GM18526 (cell line): ENCODE measurements around the gene HSPG2.

Source experiments
- POLR2A ChIP-seq: IDR thresholded peaks from 3 replicates; pipeline ENCODE4 v1.6.1; 2011; ENCODE audit not compliant: insufficient read length; ENCODE audit errors: extremely low read depth

HSPG2 gene

DNA sequence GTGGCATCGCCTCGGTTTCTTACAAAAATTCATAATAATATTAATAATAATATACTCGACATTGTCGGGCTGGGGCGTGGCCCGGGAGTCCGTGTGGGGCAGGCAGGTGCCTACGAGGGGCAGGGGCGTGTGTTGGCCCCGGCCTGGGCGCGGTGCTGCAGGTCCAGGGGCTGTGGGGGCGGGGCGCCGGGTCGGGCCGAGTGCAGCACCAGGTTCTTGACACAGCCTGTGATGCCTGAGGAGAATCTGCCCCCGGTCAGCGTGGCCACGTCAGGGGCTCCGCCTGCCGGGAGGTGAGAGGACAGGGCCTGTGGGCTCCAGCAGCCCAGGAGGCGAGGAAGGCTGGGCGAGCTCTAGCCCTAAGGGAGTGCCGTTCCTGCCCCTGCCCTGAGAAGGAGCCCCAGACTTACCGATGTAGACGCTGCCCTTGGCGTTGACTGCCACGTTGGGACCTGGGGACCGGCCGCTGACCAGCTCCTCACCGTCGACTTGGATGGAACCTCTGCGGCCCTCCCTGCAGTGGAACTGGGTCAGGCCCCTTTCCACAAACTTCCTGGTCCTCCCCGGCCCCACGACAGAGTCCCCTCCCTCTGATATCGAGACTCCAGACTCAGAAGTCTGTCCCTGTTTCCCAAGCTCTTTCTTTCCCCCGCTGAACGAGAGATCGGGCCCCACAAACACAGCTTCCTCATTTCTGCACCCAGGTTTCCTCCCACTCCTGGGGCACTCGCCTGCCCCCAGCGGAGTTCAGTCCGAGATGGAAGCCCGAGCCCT lies 113.7 kb downstream of the HSPG2 start:
- no peak for TF ChIP-seq POLR2A

DNA sequence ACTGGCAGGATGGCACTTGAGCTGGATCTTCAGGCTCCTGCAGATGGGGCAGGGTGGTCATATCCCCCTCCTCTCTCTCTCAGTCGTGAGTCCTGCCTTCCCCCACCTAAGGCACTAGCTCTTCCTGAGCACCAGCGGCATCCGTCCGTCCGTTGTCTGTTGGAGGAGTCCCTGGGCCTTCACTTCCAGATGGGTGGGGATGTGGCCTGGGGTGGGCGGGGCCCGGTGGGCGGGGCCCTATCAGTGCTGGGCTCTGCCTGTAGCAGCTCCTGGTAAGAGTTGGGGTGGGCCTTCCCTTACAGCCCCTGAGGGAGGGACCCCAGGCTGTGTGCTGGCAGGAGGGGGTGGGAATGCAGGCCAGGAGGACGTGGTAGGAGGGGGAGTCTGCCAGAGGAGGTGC lies 114.8 kb downstream of the HSPG2 start:
- no peak for TF ChIP-seq POLR2A

DNA sequence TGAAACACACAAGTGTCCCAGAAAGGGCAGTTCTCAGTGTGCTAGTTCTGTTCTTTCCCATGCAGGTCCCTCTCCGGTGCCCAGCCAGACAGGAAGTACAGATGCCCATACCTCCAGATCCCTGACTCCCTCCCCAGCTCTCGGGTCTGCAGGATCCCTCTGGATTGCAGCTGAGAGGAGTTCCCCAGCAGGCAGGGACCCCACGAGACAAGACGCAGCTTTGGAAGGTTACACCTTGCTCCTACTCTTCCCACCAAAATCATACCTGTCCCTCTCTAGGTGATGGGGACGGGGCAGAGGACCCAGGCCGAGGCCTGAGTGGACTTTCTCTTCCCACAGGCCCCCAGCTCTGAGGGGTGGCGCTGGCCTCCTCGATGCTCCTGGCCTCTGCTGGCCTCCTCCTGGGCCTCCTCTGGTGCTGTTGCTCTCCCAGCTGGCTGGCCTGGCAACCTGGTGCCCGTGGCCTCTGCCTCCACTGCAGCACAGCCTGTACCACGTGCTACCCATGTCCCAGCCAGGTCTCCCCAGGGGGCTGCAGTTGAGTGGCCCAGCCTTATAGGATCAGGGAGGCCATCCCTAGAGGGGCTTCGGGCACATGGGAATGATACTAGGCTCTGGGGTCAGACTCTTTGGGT lies 115.6 kb downstream of the HSPG2 start:
- no peak for TF ChIP-seq POLR2A

DNA sequence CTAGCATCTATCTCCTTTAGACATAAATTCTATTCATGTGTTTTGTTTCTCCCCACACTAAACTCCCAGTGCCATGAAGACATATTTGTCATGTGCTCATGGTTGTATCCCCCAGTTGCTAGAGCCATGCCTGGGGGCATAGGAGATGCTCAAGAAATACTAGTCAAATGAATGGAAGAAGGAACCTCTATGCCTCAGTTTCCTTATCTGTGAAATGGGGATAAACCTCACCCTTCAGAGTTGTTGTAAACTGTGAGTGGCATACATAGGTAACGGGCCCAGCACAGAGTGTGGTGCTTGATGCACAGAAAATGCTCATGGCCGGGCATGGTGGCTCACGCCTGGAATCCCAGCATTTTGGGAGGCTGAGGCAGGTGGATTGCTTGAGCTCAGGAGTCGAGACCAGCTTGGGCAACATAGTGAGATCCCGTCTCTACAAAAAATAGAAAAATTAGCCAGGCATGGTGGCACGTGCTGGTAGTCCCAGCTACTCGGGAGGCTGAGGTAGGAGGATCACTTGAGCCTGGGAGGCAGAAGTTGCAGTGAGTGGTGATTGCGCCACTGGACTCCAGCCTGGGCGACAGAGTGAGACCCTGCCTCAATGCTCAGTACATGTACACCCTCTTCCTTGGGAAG lies 116.4 kb downstream of the HSPG2 start:
- no peak for TF ChIP-seq POLR2A

DNA sequence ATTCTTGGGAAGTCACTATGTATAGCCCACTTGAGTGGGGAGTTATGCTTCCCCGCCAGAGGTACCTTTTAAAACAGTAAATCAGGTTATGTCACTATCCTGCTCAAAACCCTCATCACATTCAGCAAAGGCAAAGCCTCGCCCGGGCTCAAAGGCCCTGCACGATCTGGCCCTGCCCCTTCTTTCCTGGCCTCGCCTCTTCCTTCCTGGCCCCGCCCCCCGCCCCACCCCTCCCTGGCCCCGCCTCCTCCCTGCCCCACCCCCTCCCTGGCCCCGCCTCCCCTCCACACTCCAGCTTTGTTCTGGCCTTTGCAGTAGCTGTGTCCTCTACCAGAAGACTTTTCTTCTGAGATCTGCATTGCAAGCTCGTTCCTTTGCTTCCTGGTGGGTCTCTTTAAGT lies 118.5 kb downstream of the HSPG2 start:
- no peak for TF ChIP-seq POLR2A

DNA sequence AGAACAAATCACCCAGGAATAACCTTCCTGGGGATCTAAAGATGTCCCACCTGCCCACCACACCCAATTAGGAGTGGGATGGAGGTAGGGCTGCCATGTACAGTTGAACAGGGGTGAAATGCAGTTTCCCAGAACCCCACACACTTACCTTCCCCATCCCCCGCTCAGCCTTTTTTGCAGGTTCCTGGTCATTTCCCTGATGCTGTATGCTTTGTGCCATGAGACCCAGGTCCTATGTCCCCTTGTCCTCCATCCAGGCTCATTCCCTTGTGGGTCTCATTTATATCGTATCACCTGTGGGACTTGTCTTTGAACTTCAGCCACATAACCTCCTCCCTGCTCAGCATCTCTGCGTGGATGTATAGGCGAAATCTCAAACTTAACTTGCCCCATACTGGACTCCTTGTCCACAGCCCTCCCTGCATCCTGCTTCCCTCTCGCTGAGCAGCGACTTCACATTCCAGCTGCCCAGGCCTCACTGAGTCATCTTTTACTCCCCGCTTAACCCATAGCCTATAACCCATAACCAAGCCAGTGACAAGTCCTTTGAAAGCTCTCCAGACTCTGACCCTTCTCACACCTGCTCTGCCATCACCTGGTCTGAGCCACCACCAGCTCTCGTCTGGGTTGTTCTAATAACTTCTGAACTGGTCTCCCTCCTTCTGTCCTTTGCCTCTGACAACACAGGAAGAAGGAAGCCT lies 120.4 kb downstream of the HSPG2 start:
- TF ChIP-seq POLR2A = no peak

DNA sequence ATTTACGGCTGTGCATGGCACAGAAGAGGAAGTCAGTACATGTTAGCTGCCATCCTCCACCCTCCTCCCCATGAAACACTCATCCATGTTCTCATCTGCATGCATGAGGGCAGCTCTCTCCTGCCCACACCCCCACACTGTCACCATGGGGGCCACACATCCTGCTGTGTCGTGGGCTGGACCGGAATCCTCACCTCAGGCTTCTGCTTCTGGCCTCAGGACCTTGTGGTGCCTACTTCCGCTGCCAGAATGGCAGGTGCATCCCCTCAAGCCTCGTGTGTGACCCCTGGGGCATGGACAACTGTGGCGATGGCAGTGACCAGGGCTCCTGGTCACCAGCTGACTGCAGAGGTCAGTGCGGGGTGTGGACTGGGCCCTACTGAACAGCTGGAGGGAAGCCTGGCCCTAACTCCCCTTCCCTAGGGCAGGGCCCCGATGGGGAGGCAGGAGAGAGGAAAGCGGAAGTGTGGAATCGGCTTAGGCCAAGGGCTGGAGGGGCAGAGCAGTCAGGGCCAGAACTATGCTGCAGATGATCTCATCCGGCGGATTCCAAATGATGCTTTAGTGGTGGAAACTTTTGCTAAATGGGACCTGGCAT lies 121.3 kb downstream of the HSPG2 start:
- TF ChIP-seq POLR2A = no peak

DNA sequence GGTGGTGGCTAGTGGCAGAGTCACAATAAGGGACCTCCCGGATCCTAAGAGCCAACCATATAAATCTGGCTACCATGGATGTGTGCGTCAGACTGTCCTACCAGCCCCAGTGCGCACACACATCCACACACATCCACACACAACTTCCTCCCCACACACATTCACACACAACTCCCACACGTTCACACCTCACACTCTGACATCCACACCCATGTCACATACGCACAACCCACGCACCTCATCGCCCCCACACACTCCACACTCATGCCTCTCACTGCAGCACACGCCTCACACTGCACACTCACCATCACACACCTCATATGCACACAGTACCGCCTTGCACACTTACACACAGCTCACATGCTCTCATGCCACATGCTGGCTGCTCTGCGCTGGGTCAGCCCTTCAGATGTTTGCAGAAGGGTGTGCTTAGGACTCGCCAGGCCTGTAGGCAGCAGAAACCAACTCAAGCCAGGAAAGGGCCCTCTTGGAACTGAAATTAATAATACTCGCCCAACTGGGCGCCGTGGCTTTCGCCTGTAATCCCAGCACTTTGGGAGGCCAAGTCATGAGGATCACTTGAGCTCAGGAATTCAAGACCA lies 122.0 kb downstream of the HSPG2 start:
- TF ChIP-seq POLR2A = no peak

DNA sequence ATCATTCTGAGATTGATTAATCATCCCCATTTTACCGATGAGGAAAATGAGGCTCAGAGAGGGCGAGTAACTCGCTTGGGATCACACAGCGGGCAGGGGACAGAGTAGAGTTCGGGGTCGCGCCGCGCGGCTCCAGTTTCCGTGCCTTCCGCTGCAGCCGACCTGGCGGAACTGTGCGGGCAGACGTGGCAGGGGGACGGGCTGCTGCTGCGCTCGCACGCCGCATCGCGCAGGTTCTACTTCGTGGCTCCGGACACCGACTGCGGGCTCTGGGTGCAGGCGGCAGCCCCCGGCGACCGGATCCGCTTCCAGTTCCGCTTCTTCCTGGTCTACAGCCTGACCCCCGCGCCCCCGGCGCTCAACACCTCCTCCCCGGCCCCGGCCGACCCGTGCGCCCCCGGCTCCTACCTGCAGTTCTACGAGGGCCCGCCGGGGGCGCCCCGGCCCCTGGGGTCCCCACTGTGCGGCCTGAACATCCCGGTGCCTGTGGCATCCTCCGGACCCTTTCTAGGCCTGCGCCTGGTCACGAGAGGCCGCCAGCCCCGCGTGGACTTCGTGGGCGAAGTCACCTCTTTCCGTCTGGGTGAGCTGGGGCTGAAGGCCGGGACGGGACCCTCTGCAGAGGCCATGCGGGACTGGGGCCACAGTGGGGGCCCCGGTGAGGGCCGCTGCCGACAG lies 122.7 kb downstream of the HSPG2 start:
- no peak for TF ChIP-seq POLR2A

DNA sequence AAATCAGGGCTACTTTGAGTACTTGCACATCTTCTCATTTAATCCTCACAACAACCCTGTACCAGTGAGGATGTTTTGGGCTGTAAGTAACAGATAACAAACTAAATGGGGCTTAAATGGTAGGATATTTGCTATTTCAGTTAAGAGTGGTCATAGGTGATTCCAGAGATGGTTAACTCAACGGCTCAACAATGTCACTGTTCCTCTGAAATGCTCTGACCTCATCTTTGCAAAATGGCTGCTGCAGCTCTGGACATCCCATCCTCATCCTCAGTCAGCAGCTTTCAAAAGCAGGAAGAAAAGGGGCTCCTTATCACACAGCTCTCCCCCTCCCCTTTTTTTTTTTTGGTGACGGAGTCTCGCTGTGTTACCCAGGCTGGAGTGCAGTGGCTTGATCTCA lies 123.6 kb downstream of the HSPG2 start:
- TF ChIP-seq POLR2A = no peak

DNA sequence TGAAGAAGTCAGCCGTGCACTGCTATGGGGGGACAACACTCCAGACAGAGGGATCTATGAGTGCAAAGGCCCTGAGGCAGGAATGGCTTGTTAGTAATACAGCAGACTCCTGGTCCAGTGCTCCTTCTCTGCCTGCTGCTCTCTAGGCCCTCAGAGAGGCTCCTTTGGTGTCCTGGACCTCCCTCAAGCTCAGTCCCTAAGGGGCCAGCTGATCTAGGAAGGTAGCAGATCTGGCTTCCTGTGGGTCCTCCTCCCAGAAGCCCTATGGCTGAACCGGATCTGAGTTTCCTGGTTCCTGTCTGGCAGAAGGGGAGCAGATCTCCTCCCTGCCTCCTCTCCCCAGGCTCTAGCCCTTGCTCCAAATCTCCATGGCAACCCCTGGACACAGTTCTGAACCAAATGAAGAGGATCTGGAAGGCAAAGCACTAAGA lies 125.2 kb downstream of the HSPG2 start, which contains the start of gene LDLRAD2:
Gene LDLRAD2 (plus strand): TSS at position 391 of the 431 bp plus-strand sequence. CDS start 187 bp downstream, outside the sequence.
- TF ChIP-seq POLR2A = no peak

DNA sequence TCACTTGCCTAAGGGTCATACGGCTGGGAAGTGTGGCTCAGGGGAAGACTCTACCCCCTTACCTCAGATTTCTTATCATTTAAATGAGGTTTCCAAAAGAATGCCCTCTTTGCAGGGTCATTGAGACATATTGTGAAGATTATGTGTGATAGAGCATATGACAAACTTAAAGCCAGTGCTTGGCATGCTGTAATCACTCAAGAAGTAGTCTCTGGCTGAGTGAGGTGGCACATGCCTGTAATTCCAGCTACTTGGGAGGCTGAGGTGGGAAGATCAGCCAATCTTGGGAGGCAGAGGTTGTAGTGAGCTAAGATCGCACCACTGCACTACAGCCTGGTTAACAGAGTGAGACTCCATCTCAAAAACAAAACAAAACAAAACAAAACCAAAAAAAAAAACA lies 132.6 kb downstream of the HSPG2 start:
- TF ChIP-seq POLR2A = no peak

DNA sequence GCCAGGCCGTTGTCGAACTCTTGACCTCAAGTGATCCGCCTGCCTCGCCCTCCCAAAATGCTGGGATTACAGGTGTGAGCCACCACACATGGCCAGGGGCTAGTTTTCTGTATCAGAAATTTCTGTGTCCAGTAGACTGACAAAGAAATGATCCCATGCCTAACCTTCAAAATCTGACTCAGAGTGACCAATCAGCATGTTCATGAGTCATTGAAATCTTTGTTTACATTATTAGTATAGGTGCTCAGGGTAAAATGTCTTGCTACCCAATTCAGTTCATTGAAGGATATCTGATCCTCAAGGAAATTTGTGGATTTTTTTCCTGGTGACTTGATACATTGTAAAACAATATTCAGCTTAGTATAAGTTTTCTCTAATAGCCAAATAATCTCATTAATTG lies 136.0 kb downstream of the HSPG2 start:
- no peak for TF ChIP-seq POLR2A

DNA sequence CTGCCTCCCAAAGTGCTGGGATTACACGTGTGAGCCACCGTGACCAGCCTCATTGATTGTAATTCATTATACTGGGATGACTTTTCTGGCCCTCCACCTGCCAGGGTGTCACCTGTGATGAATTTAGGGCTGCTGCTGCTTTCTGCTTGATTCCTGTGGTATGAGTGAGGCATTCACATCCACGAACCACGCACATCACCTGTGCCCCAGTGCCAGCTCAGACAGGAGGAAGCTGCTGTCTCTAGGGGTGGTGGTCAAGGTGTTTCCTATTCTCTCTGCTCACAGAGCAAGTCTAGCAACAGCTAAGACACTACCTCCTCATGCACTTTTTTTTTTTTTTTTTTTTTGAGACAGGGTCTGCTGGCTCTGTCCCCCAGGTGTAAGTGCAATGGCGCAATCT lies 137.4 kb downstream of the HSPG2 start:
- no peak for TF ChIP-seq POLR2A
